Transverse colon (tissue), 4 donors: ENCODE measurements around the gene TRAM2. TPM values are rescaled to one million over a fixed set of nuclear protein-coding genes. Genes with fewer than 3 reads are reported as not detected.

Experiments
- DNase-seq: peaks from one replicate; pipeline ENCODE4 v3.0.0-alpha.2; 2019
- H3K27ac ChIP-seq, 4 donors: fragments of 200-600 bp; sonication (generic); 2 replicates each; pipeline ENCODE4 v1.5.1; 2016 to 2018; ENCODE audit warnings: inconsistent platforms in 4 of 4
- H3K27me3 ChIP-seq: fragments of 200-600 bp; sonication (generic); 2 replicates; pipeline ENCODE4 v1.5.1; 2017; ENCODE audit warnings: inconsistent platforms
- H3K36me3 ChIP-seq, 4 donors: fragments of 200-600 bp; sonication (generic); 2 replicates each; pipeline ENCODE4 v1.5.1; 2017 to 2019; ENCODE audit warnings: inconsistent platforms in 4 of 4
- H3K4me1 ChIP-seq, 4 donors: fragments of 200-600 bp; sonication (generic); 2 replicates each; pipeline ENCODE4 v1.5.1; 2017 to 2020; ENCODE audit warnings: inconsistent platforms in 4 of 4
- H3K4me3 ChIP-seq, 4 donors: fragments of 200-600 bp; sonication (generic); 1 replicate in 1 of 4; 2 replicates in 3 of 4; pipeline versions ENCODE4 v1.5.1 to v1.6.1; 2017 to 2019; ENCODE audit warnings: inconsistent platforms in 4 of 4
- H3K9me3 ChIP-seq, 2 donors: fragments of 200-600 bp; sonication (generic); 2 replicates each; pipeline ENCODE4 v1.5.1; 2017 to 2019; ENCODE audit warnings: inconsistent platforms in 2 of 2
- CTCF ChIP-seq, 5 experiments: fragments of 200-600 bp in 3 of 5; fragments of 450-650 bp in 2 of 5; sonication (generic) in 3 of 5; IDR thresholded peaks; 1 replicate in 2 of 5; 2 replicates in 3 of 5; pipeline ENCODE4 v1.5.1; 2016 to 2017; ENCODE audit warnings: antibody characterized with exemption in 5 of 5, inconsistent platforms in 3 of 5, mild to moderate bottlenecking in 2 of 5, moderate library complexity in 1 of 5
- EP300 ChIP-seq: sonication (generic); formaldehyde crosslinking; IDR thresholded peaks from one replicate; pipeline ENCODE4 v1.6.1; 2017; ENCODE audit warnings: antibody characterized with exemption, low read depth
- POLR2A ChIP-seq: fragments of 450-650 bp; IDR thresholded peaks from one replicate; pipeline ENCODE4 v1.6.1; 2016; ENCODE audit warnings: antibody characterized with exemption, mild to moderate bottlenecking, moderate library complexity
- POLR2AphosphoS5 ChIP-seq, 3 donors: sonication (generic); formaldehyde crosslinking; IDR thresholded peaks; one replicate each; pipeline ENCODE4 v1.6.1; 2016; ENCODE audit warnings: antibody characterized with exemption in 3 of 3
- WGBS, 2 donors: methylation state at CpG; one replicate each; pipeline ENCODE4 v1.1.5; 2018; ENCODE audit warnings: low coverage in 1 of 2; 5-methylcytosine and 5-hydroxymethylcytosine counted together
- in situ Hi-C, 4 donors: fragments of 200-750 bp; cut with MboI; loops; one replicate each; pipeline versions ENCODE4 v1.15.0 to v1.15.1; 2017; ENCODE audit warnings: low sequenced_read_pairs in 3 of 4, low pct_ligation_motif_present in 1 of 4, low pct_unique_long_range_greater_than_20kb in 1 of 4
- intact Hi-C: fragments of 100-400 bp; cut with DNase I; formaldehyde crosslinking; loops from one replicate; pipeline ENCODE4 v1.15.1; 2023; ENCODE audit warnings: low total_unique reads
- total RNA-seq, 4 donors: library from RNA; depleted of rRNA; stranded (reverse); fragments of >200 nt; gene quantifications; one replicate each; pipeline ENCODE4 v1.1.0, GENCODE V29; 2016

The TRAM2 gene
- total RNA-seq, 4 donors from 2014 or later = 8.4 to 15.4 (median 11.7) TPM

GRCh38 chr6:52548353-52548713 lies 28.5 kb downstream of the TRAM2 start:
- Histone ChIP-seq H3K27ac (peak overlapping the region in 1 of 4 donors; percentile 34), H3K9me3 (no peaks in the 10 kb centered on the region), H3K4me3 (no peak overlapping the region), H3K4me1 (peaks cover 44 to 96% (median 81%) of the 10 kb centered on the region in 4 donors), H3K36me3 (no peaks in the 10 kb centered on the region), H3K27me3 (no peaks in the 10 kb centered on the region)
- no peak for DNase-seq
- intact Hi-C loops (no loop called here), in situ Hi-C loops (no loop called here)
- TF ChIP-seq POLR2AphosphoS5 (IDR thresholded peaks at IDR 0.05) = no peak
- TF ChIP-seq EP300 = no peak
- TF ChIP-seq CTCF (IDR thresholded peaks at IDR 0.05) = no peak
- no peak for TF ChIP-seq POLR2A
- WGBS, 2 donors = 14 to 81% methylated on average over 3 to 7 of the region's 7 CpGs

GRCh38 chr6:52547647-52548352 lies 29.1 kb downstream of the TRAM2 start:
- intact Hi-C loops = no loop called here
- Histone ChIP-seq H3K4me3 (no peak overlapping the region), H3K9me3 (no peaks in the 10 kb centered on the region), H3K4me1 (peaks cover 43 to 96% (median 80%) of the 10 kb centered on the region in 4 donors), H3K27me3 (no peaks in the 10 kb centered on the region), H3K36me3 (no peaks in the 10 kb centered on the region), H3K27ac (peak overlapping the region in 3 of 4 donors; percentile 1 to 34 (median 10))
- WGBS, 2 donors = 53 to 88% methylated on average over 4 to 9 of the region's 9 CpGs
- TF ChIP-seq POLR2AphosphoS5 (IDR thresholded peaks at IDR 0.05) (peak in 1 of 3 donors; percentile 15), CTCF (IDR thresholded peaks at IDR 0.05) (no peak)
- peak; percentile 66 for DNase-seq
- in situ Hi-C loops = no loop called here

- in situ Hi-C loops = no loop called here
- H3K27ac ChIP-seq = peak overlapping the region in 1 of 4 donors; percentile 34
Measured at GRCh38 chr6:52546678-52547077, 30.2 kb downstream of the TRAM2 start.

GRCh38 chr6:52546192-52546591 lies 30.7 kb downstream of the TRAM2 start:
- peaks cover 27 to 84% (median 64%) of the 10 kb centered on the region in 4 donors for H3K4me1 ChIP-seq
- intact Hi-C loops = no loop called here
- in situ Hi-C loops = no loop called here

More at GRCh38 chr6:52546678-52547077, 30.2 kb downstream of the TRAM2 start:
- Histone ChIP-seq H3K27me3 (no peaks in the 10 kb centered on the region), H3K4me3 (no peak overlapping the region), H3K4me1 (peaks cover 32 to 86% (median 69%) of the 10 kb centered on the region in 4 donors), H3K9me3 (no peaks in the 10 kb centered on the region), H3K36me3 (no peaks in the 10 kb centered on the region)
- TF ChIP-seq POLR2A = no peak
- no peak for TF ChIP-seq POLR2AphosphoS5 (IDR thresholded peaks at IDR 0.05)
- TF ChIP-seq EP300 = no peak
- no peak for TF ChIP-seq CTCF (IDR thresholded peaks at IDR 0.05)
- intact Hi-C loops = no loop called here
- 69 to 83% methylated on average over 1 to 3 of the region's 3 CpGs for WGBS, 2 donors
- DNase-seq = no peak

More at GRCh38 chr6:52546192-52546591, 30.7 kb downstream of the TRAM2 start:
- Histone ChIP-seq H3K9me3 (no peaks in the 10 kb centered on the region), H3K36me3 (no peaks in the 10 kb centered on the region), H3K4me3 (no peak overlapping the region), H3K27ac (no peak overlapping the region), H3K27me3 (no peaks in the 10 kb centered on the region)
- 86% methylated on average over 1 of the region's 1 CpG; no CpG with 5 or more reads in 1 of the 2 donors for WGBS, 2 donors
- TF ChIP-seq POLR2AphosphoS5 (IDR thresholded peaks at IDR 0.05) (no peak), CTCF (IDR thresholded peaks at IDR 0.05) (no peak), POLR2A (no peak), EP300 (no peak)
- DNase-seq = no peak
